ENCODE measurements around the gene NFATC2IP. TPM values are rescaled to one million over a fixed set of nuclear protein-coding genes. Genes with fewer than 3 reads are reported as not detected.
A peak's percentile ranks its signal among the peaks of the same experiment; 100 is the strongest.

NFATC2IP gene
- total and polyA plus RNA-seq, 9 of the 15 experiments (the other 6 are each of a cell fraction or from before 2014, with no cell fraction given) = 15.6 to 106 (median 46.9) TPM

DNA sequence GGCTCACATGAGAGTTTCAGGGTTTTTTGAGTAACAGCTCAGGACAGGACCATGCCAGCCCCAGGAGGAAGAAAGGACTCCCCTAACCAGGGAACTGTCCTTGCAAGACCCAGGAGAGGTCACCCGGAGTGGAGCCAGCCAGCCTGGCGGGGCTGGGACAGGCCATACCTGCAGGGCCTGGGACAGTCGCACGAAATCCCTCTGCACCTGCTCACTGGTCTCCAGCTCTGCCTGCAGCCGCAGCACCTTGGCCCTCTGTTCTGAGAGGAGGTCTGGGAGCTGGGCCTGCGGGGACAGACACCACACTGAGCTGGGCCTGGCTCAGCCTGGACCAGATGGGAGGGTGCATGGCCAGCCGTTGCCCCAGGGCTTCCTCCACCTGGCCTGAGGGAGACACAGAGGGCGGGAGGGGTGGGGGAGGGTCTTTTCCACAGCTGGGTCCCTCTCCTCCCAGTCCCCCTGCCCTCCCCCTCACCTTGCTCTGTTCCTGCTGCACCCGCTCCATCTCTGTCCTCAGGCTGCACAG, 45.4 kb upstream of the NFATC2IP start:
- CTCF ChIA-PET (ENCODE audit: low intra/inter-chr PET ratio) = no interaction called here

More for the DNA sequence above, 45.4 kb upstream of the NFATC2IP start:
- intact Hi-C loops (cut with micrococcal nuclease) = no loop called here
- FAIRE-seq (no peak), ATAC-seq (no peak; the same call in 1 of the 3 replicates), DNase-seq (ENCODE audit: extremely low read depth in 1 of 4, low spot score in 3 of 4) (peak in 1 of 4 experiments; percentile 9)
- BruUV-seq (replicated peaks) = no TSS peak
- WGBS (ENCODE audit: insufficient coverage, low coverage, missing lambda C conversion rate) = 76% methylated on average over 7 of the region's 9 CpGs
- H3K36me3 ChIP-seq (ENCODE audit: control insufficient read depth, insufficient read depth, low read length) = no peaks in the 10 kb centered on the region
- POLR2A ChIA-PET = interaction anchor here (0.7 kb wide), 1 partner anchor 10 kb away, joined by 3 read pairs; no protein-coding TSS in a partner anchor
- H3K9me1 ChIP-seq (ENCODE audit: control insufficient read depth, insufficient read depth, low read length) = peaks cover 4% of the 10 kb centered on the region
- no peak overlapping the region for H3K4me2 ChIP-seq (ENCODE audit: insufficient read depth, low read length)
- H3K79me2 ChIP-seq (ENCODE audit: control insufficient read depth, insufficient read depth, low read length) = no peaks in the 10 kb centered on the region
- H4K20me1 ChIP-seq (replicated peaks; ENCODE audit: control insufficient read depth, insufficient read depth, low read length) = no peaks in the 10 kb centered on the region
- H2AFZ ChIP-seq (ENCODE audit: low read depth, low read length) = no peak overlapping the region
- H3K4me1 ChIP-seq (replicated peaks in 1 of 2; ENCODE audit: control insufficient read depth in 2 of 2, insufficient read depth in 2 of 2, low read length in 2 of 2) = peaks cover 0 to 28% of the 10 kb centered on the region in 2 experiments; a peak in 2 of 5 replicates
- no peaks in the 10 kb centered on the region for H3K9me3 ChIP-seq (replicated peaks; ENCODE audit: control insufficient read depth, insufficient read depth, low read depth, low read length)
- H3K27me3 ChIP-seq (ENCODE audit: control insufficient read depth in 2 of 2, insufficient read depth in 2 of 2, low read length in 2 of 2) = no peaks in the 10 kb centered on the region
- in situ Hi-C loops (cut with MboI) = no loop called here
- TF ChIP-seq MEF2A (IDR thresholded peaks at IDR 0.05; ENCODE audit: control insufficient read depth, low read depth, low read length) (no peak), ZNF174 (CRISPR knock-in tag; IDR thresholded peaks at IDR 0.05) (no peak), SP2 (IDR thresholded peaks at IDR 0.05; ENCODE audit: extremely low read depth, low read depth, low read length, poor library complexity, severe bottlenecking) (no peak), HNRNPL (IDR thresholded peaks at IDR 0.05; ENCODE audit: low read depth, low read length) (no peak)
- TF ChIP-seq, protein P1, sequence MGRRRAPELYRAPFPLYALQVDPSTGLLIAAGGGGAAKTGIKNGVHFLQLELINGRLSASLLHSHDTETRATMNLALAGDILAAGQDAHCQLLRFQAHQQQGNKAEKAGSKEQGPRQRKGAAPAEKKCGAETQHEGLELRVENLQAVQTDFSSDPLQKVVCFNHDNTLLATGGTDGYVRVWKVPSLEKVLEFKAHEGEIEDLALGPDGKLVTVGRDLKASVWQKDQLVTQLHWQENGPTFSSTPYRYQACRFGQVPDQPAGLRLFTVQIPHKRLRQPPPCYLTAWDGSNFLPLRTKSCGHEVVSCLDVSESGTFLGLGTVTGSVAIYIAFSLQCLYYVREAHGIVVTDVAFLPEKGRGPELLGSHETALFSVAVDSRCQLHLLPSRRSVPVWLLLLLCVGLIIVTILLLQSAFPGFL (CRISPR knock-in tag; IDR thresholded peaks at IDR 0.05) = no peak
- TF ChIP-seq, protein P2, sequence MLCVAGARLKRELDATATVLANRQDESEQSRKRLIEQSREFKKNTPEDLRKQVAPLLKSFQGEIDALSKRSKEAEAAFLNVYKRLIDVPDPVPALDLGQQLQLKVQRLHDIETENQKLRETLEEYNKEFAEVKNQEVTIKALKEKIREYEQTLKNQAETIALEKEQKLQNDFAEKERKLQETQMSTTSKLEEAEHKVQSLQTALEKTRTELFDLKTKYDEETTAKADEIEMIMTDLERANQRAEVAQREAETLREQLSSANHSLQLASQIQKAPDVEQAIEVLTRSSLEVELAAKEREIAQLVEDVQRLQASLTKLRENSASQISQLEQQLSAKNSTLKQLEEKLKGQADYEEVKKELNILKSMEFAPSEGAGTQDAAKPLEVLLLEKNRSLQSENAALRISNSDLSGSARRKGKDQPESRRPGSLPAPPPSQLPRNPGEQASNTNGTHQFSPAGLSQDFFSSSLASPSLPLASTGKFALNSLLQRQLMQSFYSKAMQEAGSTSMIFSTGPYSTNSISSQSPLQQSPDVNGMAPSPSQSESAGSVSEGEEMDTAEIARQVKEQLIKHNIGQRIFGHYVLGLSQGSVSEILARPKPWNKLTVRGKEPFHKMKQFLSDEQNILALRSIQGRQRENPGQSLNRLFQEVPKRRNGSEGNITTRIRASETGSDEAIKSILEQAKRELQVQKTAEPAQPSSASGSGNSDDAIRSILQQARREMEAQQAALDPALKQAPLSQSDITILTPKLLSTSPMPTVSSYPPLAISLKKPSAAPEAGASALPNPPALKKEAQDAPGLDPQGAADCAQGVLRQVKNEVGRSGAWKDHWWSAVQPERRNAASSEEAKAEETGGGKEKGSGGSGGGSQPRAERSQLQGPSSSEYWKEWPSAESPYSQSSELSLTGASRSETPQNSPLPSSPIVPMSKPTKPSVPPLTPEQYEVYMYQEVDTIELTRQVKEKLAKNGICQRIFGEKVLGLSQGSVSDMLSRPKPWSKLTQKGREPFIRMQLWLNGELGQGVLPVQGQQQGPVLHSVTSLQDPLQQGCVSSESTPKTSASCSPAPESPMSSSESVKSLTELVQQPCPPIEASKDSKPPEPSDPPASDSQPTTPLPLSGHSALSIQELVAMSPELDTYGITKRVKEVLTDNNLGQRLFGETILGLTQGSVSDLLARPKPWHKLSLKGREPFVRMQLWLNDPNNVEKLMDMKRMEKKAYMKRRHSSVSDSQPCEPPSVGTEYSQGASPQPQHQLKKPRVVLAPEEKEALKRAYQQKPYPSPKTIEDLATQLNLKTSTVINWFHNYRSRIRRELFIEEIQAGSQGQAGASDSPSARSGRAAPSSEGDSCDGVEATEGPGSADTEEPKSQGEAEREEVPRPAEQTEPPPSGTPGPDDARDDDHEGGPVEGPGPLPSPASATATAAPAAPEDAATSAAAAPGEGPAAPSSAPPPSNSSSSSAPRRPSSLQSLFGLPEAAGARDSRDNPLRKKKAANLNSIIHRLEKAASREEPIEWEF (CRISPR knock-in tag; IDR thresholded peaks at IDR 0.05) = no peak
- TF ChIP-seq, protein P3, sequence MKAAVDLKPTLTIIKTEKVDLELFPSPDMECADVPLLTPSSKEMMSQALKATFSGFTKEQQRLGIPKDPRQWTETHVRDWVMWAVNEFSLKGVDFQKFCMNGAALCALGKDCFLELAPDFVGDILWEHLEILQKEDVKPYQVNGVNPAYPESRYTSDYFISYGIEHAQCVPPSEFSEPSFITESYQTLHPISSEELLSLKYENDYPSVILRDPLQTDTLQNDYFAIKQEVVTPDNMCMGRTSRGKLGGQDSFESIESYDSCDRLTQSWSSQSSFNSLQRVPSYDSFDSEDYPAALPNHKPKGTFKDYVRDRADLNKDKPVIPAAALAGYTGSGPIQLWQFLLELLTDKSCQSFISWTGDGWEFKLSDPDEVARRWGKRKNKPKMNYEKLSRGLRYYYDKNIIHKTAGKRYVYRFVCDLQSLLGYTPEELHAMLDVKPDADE (conservative IDR thresholded peaks at IDR 0.05; ENCODE audit: control insufficient read depth, low read depth, low read length) = no peak
- H3K9ac ChIP-seq (ENCODE audit: insufficient read depth in 1 of 2, low read depth in 2 of 2, low read length in 2 of 2) = peak overlapping the region in 1 of 2 experiments; percentile 35; a peak in 1 of 4 replicates
- no peak overlapping the region for H3K27ac ChIP-seq (ENCODE audit: extremely low read depth, low read depth, low read length)
- no peak overlapping the region for H3K4me3 ChIP-seq

All from K562 (cell line).